GM20000 (cell line): ENCODE measurements around the gene ARRDC5.
"Not testable (repeated sequence)": the region's sequence is repeated elsewhere in the genome, so short reads cannot be mapped to it uniquely, and the experiment has no call there.

Experiments used
- DNase-seq: peaks from one replicate; pipeline ENCODE4 v3.0.0; 2012; ENCODE audit warnings: low spot score
- CTCF ChIP-seq: IDR thresholded peaks from 2 replicates; pipeline ENCODE4 v1.5.1; 2012; ENCODE audit warnings: mild to moderate bottlenecking, control low read depth; ENCODE audit errors: extremely low read depth, missing control alignments

Gene ARRDC5

GRCh38 chr19:4891066-4891465, 11.6 kb downstream of the ARRDC5 start:
- TF ChIP-seq CTCF, result no peak

GRCh38 chr19:4889034-4889815, 13.5 kb downstream of the ARRDC5 start:
- no peak for TF ChIP-seq CTCF
- no peak for DNase-seq

More at GRCh38 chr19:4891066-4891465, 11.6 kb downstream of the ARRDC5 start:
- no peak for DNase-seq

GRCh38 chr19:4887803-4888202, 14.9 kb downstream of the ARRDC5 start:
- DNase-seq, result not testable (repeated sequence)

GRCh38 chr19:4884993-4885392, 17.7 kb downstream of the ARRDC5 start:
- DNase-seq, result not testable (repeated sequence)

GRCh38 chr19:4882874-4883273, 19.8 kb downstream of the ARRDC5 start:
- not testable (repeated sequence) for DNase-seq

GRCh38 chr19:4879041-4879440, 23.7 kb downstream of the ARRDC5 start:
- DNase-seq, result no peak
- no peak for TF ChIP-seq CTCF

GRCh38 chr19:4878491-4878968, 24.2 kb downstream of the ARRDC5 start:
- no peak for TF ChIP-seq CTCF
- no peak for DNase-seq

- no peak for TF ChIP-seq CTCF
- no peak for DNase-seq
These were observed 24.8 kb downstream of the ARRDC5 start for GRCh38 chr19:4877753-4878490.

- no peak for DNase-seq
- no peak for TF ChIP-seq CTCF
These were observed 28.8 kb downstream of the ARRDC5 start for GRCh38 chr19:4873930-4874329.
